ENCODE measurements around the gene SERHL2. TPM values are rescaled to one million over a fixed set of nuclear protein-coding genes. Genes with fewer than 3 reads are reported as not detected.
"Not testable (repeated sequence)": the region's sequence is repeated elsewhere in the genome, so short reads cannot be mapped to it uniquely, and the experiment has no call there.

The SERHL2 gene
- 1.4 and 3.4 TPM in 2 replicates for total RNA-seq

GRCh38 chr22:42553475-42554361 is at the start of gene SERHL2:
Gene SERHL2 (plus strand): TSS chr22:42553956. CDS start chr22:42554021, 65 bp downstream.
- no peak for DNase-seq (ENCODE audit: extremely low read depth, low read depth, low spot score)

- not testable (repeated sequence) for DNase-seq (ENCODE audit: extremely low read depth, low read depth, low spot score)
Observed at GRCh38 chr22:42508327-42508974, 45.3 kb upstream of the SERHL2 start.

GRCh38 chr22:42508975-42509364 is 44.8 kb upstream of the SERHL2 start:
- not testable (repeated sequence) for DNase-seq (ENCODE audit: extremely low read depth, low read depth, low spot score)

- no peak for DNase-seq (ENCODE audit: extremely low read depth, low read depth, low spot score)
Observed at GRCh38 chr22:42509548-42509947, 44.2 kb upstream of the SERHL2 start.

- no peak for DNase-seq (ENCODE audit: extremely low read depth, low read depth, low spot score)
Observed at GRCh38 chr22:42511401-42511891, 42.3 kb upstream of the SERHL2 start.

GRCh38 chr22:42512273-42512990 is 41.3 kb upstream of the SERHL2 start:
- DNase-seq (ENCODE audit: extremely low read depth, low read depth, low spot score) = not testable (repeated sequence)

GRCh38 chr22:42514331-42514730 is 39.4 kb upstream of the SERHL2 start:
- DNase-seq (ENCODE audit: extremely low read depth, low read depth, low spot score) = not testable (repeated sequence)

GRCh38 chr22:42515304-42515703 is 38.5 kb upstream of the SERHL2 start:
- DNase-seq (ENCODE audit: extremely low read depth, low read depth, low spot score) = not testable (repeated sequence)

- DNase-seq (ENCODE audit: extremely low read depth, low read depth, low spot score) = no peak
Observed at GRCh38 chr22:42515896-42516295, 37.9 kb upstream of the SERHL2 start.

GRCh38 chr22:42517103-42517502 is 36.7 kb upstream of the SERHL2 start:
- DNase-seq (ENCODE audit: extremely low read depth, low read depth, low spot score) = not testable (repeated sequence)

- DNase-seq (ENCODE audit: extremely low read depth, low read depth, low spot score) = not testable (repeated sequence)
Observed at GRCh38 chr22:42518638-42519524, 34.9 kb upstream of the SERHL2 start.

GRCh38 chr22:42519525-42520401 is 34.0 kb upstream of the SERHL2 start, which contains the start of gene RRP7A:
Gene RRP7A (minus strand): TSS chr22:42519796. CDS start chr22:42519786, 10 bp downstream.
- no peak for DNase-seq (ENCODE audit: extremely low read depth, low read depth, low spot score)

GRCh38 chr22:42521228-42521546 is 32.6 kb upstream of the SERHL2 start:
- DNase-seq (ENCODE audit: extremely low read depth, low read depth, low spot score) = no peak

GRCh38 chr22:42522546-42522945 is 31.2 kb upstream of the SERHL2 start:
- no peak for DNase-seq (ENCODE audit: extremely low read depth, low read depth, low spot score)

GRCh38 chr22:42528591-42529307 is 25.0 kb upstream of the SERHL2 start:
- DNase-seq (ENCODE audit: extremely low read depth, low read depth, low spot score) = no peak

GRCh38 chr22:42529435-42529834 is 24.3 kb upstream of the SERHL2 start:
- not testable (repeated sequence) for DNase-seq (ENCODE audit: extremely low read depth, low read depth, low spot score)

- not testable (repeated sequence) for DNase-seq (ENCODE audit: extremely low read depth, low read depth, low spot score)
Observed at GRCh38 chr22:42531401-42532084, 22.2 kb upstream of the SERHL2 start.

- DNase-seq (ENCODE audit: extremely low read depth, low read depth, low spot score) = no peak
Observed at GRCh38 chr22:42533638-42533977, 20.1 kb upstream of the SERHL2 start.
